ENCODE data around the gene BRF1. TPM values are rescaled to one million over a fixed set of nuclear protein-coding genes. Genes with fewer than 3 reads are reported as not detected.
A peak's percentile ranks its signal among the peaks of the same experiment; 100 is the strongest.
"Not testable (repeated sequence)": the region's sequence is repeated elsewhere in the genome, so short reads cannot be mapped to it uniquely, and the experiment has no call there.

The BRF1 gene
- total RNA-seq, 6 experiments from 2014 or later: 13.1 to 17.8 (median 16.2) TPM

GRCh38 chr14:105305345-105305744, 4.5 kb upstream of the BRF1 start:
- no peak overlapping the region for H3K4me3 ChIP-seq
- H3K36me3 ChIP-seq: no peaks in the 10 kb centered on the region
- WGBS (ENCODE audit: insufficient coverage, low coverage, low lambda C conversion rate, missing lambda C conversion rate): 55% methylated on average over 8 of the region's 9 CpGs
- intact Hi-C loops (cut with DNase I): no loop called here
- TF ChIP-seq POLR2A (IDR thresholded peaks at IDR 0.05): no peak
- DNase-seq (no peak), ATAC-seq (no peak)
- H3K27me3 ChIP-seq: no peaks in the 10 kb centered on the region
- no peak overlapping the region for H3K27ac ChIP-seq
- H3K9me3 ChIP-seq: no peaks in the 10 kb centered on the region
- H3K4me1 ChIP-seq: peaks cover 0 to 4% (median 0%) of the 10 kb centered on the region in 4 donors

GRCh38 chr14:105304565-105304964, 3.8 kb upstream of the BRF1 start:
- DNase-seq (no peak), ATAC-seq (no peak)
- Histone ChIP-seq H3K27ac (no peak overlapping the region), H3K36me3 (no peaks in the 10 kb centered on the region), H3K4me3 (no peak overlapping the region), H3K27me3 (no peaks in the 10 kb centered on the region), H3K4me1 (peaks cover 0 to 9% (median 2%) of the 10 kb centered on the region in 4 donors), H3K9me3 (no peaks in the 10 kb centered on the region)
- 82% methylated on average over 7 of the region's 9 CpGs for WGBS (ENCODE audit: insufficient coverage, low coverage, low lambda C conversion rate, missing lambda C conversion rate)
- TF ChIP-seq CTCF (IDR thresholded peaks at IDR 0.05): no peak
- TF ChIP-seq POLR2A (IDR thresholded peaks at IDR 0.05): no peak
- intact Hi-C loops (cut with DNase I): no loop called here

- no peaks in the 10 kb centered on the region for H3K27me3 ChIP-seq
- no peaks in the 10 kb centered on the region for H3K9me3 ChIP-seq
- DNase-seq (no peak), ATAC-seq (no peak)
- no peak overlapping the region for H3K4me3 ChIP-seq
- no peaks in the 10 kb centered on the region for H3K36me3 ChIP-seq
- H3K27ac ChIP-seq: no peak overlapping the region
- WGBS (ENCODE audit: insufficient coverage, low coverage, low lambda C conversion rate, missing lambda C conversion rate): 75% methylated on average over 5 of the region's 6 CpGs
- H3K4me1 ChIP-seq: peaks cover 0 to 16% (median 5%) of the 10 kb centered on the region in 4 donors
- intact Hi-C loops (cut with DNase I): no loop called here
- TF ChIP-seq POLR2A (IDR thresholded peaks at IDR 0.05) (no peak), CTCF (IDR thresholded peaks at IDR 0.05) (no peak)
These were observed 3.1 kb upstream of the BRF1 start for GRCh38 chr14:105303949-105304348.

GRCh38 chr14:105301915-105302249, 1.1 kb upstream of the BRF1 start:
- H3K27ac ChIP-seq; intact Hi-C loops (cut with DNase I); H3K9me3 ChIP-seq; ATAC-seq; H3K27me3 ChIP-seq; H3K36me3 ChIP-seq; DNase-seq: not testable (repeated sequence)
- 78% methylated on average over 7 of the region's 11 CpGs for WGBS (ENCODE audit: insufficient coverage, low coverage, low lambda C conversion rate, missing lambda C conversion rate)
- Histone ChIP-seq H3K4me1 (peaks cover 0 to 17% (median 7%) of the 10 kb centered on the region in 4 donors), H3K4me3 (peak overlapping the region in 2 of 3 donors; percentile 55 to 96)

GRCh38 chr14:105301103-105301914, 508 bp upstream of the BRF1 start:
- Histone ChIP-seq H3K4me3 (peak overlapping the region; percentile 55 to 96 (median 77)), H3K27ac (peak overlapping the region; percentile 36 to 89 (median 80)), H3K4me1 (peaks cover 0 to 17% (median 7%) of the 10 kb centered on the region in 4 donors), H3K27me3 (no peaks in the 10 kb centered on the region), H3K9me3 (no peaks in the 10 kb centered on the region), H3K36me3 (no peaks in the 10 kb centered on the region)
- DNase-seq (peak; percentile 99 to 100 (median 100)), ATAC-seq (peak; percentile 95 to 96 (median 96))
- no peak for TF ChIP-seq POLR2A (IDR thresholded peaks at IDR 0.05)
- no peak for TF ChIP-seq CTCF (IDR thresholded peaks at IDR 0.05)
- intact Hi-C loops (cut with DNase I): no loop called here
- WGBS (ENCODE audit: insufficient coverage, low coverage, low lambda C conversion rate, missing lambda C conversion rate): 16% methylated on average over 19 of the region's 65 CpGs

Measured in right lobe of liver (tissue), 6 donors.